Renal cortical epithelial cell (primary cell): Measurements from ENCODE around the gene COG7. TPM values are rescaled to one million over a fixed set of nuclear protein-coding genes. Genes with fewer than 3 reads are reported as not detected.

Experiments used
- DNase-seq: peaks from one replicate; pipeline ENCODE4 v3.0.0-alpha.2; 2011; ENCODE audit warnings: low read depth
- total RNA-seq: library from RNA; depleted of rRNA; stranded (reverse); fragments of >200 nt; gene quantifications from 2 replicates; pipeline ENCODE4 v1.2.3, GENCODE V29; 2014

COG7 gene
- total RNA-seq, 1 donor from 2014 or later: 24.9 TPM

- no peak for DNase-seq
Observed at GRCh38 chr16:23359092-23359760, 93.8 kb downstream of the COG7 start.

- no peak for DNase-seq
Observed at GRCh38 chr16:23357761-23358290, 95.2 kb downstream of the COG7 start.

- DNase-seq: no peak
Observed at GRCh38 chr16:23356941-23357340, 96.0 kb downstream of the COG7 start.

GRCh38 chr16:23355106-23355670 lies 97.8 kb downstream of the COG7 start:
- DNase-seq: no peak

GRCh38 chr16:23354246-23354645 lies 98.7 kb downstream of the COG7 start:
- DNase-seq: no peak

GRCh38 chr16:23353440-23353839 lies 99.5 kb downstream of the COG7 start:
- no peak for DNase-seq

GRCh38 chr16:23351360-23351759 lies 101.6 kb downstream of the COG7 start:
- no peak for DNase-seq

- DNase-seq: no peak
Observed at GRCh38 chr16:23348579-23349469, 104.2 kb downstream of the COG7 start.

GRCh38 chr16:23345237-23345636 lies 107.8 kb downstream of the COG7 start:
- DNase-seq: no peak

- DNase-seq: no peak
Observed at GRCh38 chr16:23343643-23344612, 109.1 kb downstream of the COG7 start.

- no peak for DNase-seq
Observed at GRCh38 chr16:23342083-23342640, 110.8 kb downstream of the COG7 start.

GRCh38 chr16:23339787-23340186 lies 113.2 kb downstream of the COG7 start:
- DNase-seq: no peak

Other genes with a start within 250 kb of the COG7 start
- not detected in 2 replicates for gene SCNN1B, start 150.9 kb downstream of the COG7 start, total RNA-seq
- 15.8 and 33.8 TPM in 2 replicates for gene GGA2, start 57.3 kb upstream of the COG7 start, total RNA-seq
- gene EARS2, start 104.2 kb upstream of the COG7 start, total RNA-seq: 37.2 and 45.3 TPM in 2 replicates
- gene UBFD1, start 104.5 kb upstream of the COG7 start, total RNA-seq: 107 and 193 TPM in 2 replicates
- 22.2 and 43.6 TPM in 2 replicates for gene NDUFAB1, start 143.1 kb upstream of the COG7 start, total RNA-seq
- 12.5 and 15.4 TPM in 2 replicates for gene PALB2, start 188.1 kb upstream of the COG7 start, total RNA-seq
- gene DCTN5, start 188.3 kb upstream of the COG7 start, total RNA-seq: 64.8 and 123 TPM in 2 replicates
- gene PLK1, start 225.7 kb upstream of the COG7 start, total RNA-seq: 0.99 and 8.0 TPM in 2 replicates